GM19023 (cell line): ENCODE results near the gene DNAH10.

Source experiments
- ATAC-seq: cut with Tn5 transposase; IDR thresholded peaks from one replicate; pipeline ENCODE4 v1.9.1; 2021; ENCODE audit warnings: mild to moderate bottlenecking, moderate library complexity; ENCODE audit not compliant: unreplicated experiment

The DNAH10 gene

DNA sequence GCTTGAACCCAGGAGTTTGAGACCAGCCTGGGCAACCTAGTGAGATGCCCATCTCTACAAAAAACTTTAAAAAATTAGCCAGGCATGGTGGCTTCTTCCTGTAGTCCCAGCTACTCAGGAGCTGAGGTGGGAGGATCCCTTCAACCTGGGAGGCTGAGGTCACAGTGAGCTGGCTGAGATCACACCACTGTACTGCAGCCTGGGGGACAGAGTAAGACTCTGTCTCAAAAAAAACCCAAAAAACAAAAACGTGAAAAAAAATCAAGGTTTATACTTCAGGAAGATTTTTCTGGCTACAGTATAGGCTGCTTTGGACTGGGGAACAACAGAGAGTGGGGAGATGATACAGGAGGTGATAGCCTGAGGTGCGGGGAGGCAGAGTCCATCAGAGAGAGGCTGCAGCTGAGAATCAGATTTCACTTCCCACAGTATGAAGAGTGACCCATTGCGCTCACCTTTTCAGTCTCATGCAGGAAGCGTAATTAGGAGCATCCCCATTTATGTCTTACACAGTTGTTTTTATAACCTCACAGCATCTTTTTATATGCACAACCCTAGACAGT is 28.9 kb downstream of the DNAH10 start:
- no peak for ATAC-seq

DNA sequence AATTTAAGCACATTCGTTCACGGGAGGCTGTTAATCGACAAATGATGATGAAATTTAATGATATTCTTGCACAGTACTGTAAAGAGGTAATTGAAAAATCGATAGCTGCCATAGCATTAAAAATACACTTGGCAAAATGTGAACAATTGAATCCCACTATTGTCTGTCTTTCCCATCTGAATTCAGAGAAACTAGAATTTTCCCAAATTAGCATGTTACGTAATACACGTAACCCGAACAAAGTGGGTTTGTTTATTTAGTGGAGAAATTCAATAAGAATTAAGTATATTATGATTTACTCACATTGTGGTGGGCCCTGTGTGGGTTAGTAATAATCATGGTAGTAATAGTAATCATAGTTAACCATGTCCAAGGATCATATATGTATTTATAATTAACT is 31.9 kb downstream of the DNAH10 start:
- ATAC-seq, result no peak

- no peak for ATAC-seq
Observed at GRCh38 chr12:123798518-123798917, 36.4 kb downstream of the DNAH10 start.

- ATAC-seq, result no peak
Observed at GRCh38 chr12:123799227-123799626, 37.1 kb downstream of the DNAH10 start.

DNA sequence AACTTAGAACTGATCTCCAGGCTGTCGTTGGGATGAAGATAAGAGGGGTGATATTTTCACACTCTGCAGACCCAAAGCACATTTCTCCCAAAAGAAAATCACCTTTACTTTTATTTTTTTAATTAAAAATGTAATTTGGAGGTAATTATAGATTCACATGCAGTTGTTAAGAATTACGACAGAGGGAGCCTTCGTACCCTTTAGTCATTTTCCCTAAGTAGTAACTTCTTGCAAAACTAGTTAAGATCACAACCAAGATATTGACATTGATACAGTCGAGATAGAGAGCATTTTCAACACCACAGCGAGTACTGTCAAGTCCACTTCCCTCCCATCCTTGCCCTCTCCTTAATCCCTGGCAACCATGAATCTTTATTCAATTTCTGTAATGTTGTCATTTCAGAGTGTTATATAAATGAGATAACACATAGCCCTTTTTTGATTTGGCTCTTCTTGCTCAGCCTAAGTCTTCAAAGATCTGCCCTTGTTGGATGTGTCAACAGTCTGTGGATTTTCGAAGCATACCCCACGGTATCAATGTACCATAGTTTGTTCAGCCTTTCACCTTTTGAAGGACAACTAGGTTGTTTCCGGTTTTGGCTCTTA is 39.6 kb downstream of the DNAH10 start:
- ATAC-seq, result no peak

- no peak for ATAC-seq
Observed at GRCh38 chr12:123805173-123805572, 43.1 kb downstream of the DNAH10 start.

- no peak for ATAC-seq
Observed at GRCh38 chr12:123807002-123807401, 44.9 kb downstream of the DNAH10 start.

- no peak for ATAC-seq
Observed at GRCh38 chr12:123807670-123808069, 45.6 kb downstream of the DNAH10 start.

DNA sequence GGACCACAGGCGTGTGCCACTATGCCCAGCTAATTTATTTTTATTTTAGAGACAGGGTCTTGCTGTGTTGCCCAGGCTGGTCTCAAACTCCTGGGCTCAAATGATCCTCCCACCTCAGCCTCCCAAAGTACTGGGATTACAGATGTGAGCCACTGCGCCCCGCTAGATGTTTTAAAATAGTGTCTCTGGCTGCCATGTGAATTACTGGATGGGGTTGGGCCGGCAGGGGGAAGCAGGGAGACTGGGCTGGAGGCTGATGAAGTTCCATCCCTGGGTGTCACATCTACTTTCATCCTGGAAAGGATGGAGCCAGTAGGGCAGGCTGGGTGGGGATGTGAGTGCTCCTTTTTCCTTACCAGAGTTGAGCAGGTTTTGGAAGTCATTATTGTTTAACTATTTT is 46.1 kb downstream of the DNAH10 start:
- no peak for ATAC-seq

GRCh38 chr12:123813349-123813748 is 51.2 kb downstream of the DNAH10 start:
- no peak for ATAC-seq

DNA sequence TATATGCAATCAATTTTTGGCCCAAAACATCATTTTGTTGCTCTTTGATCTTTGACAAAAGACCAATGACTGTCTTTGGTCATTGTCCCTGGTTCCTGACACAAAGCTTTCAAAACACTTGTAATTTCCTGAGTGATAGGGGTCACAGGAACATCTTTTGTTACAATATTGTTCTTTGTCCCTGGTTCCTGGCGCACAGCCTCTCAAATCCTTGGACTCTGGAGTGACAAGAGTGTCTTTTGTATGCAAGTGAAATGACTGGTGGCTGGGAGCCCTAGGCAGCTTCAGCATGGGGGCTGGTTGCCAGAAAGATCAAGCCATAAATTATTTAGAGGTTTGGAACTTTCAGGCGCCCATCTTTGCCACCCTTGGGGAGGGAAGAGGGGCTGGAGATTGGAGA is 53.9 kb downstream of the DNAH10 start:
- no peak for ATAC-seq

- no peak for ATAC-seq
Observed at GRCh38 chr12:123816896-123817537, 54.9 kb downstream of the DNAH10 start.

DNA sequence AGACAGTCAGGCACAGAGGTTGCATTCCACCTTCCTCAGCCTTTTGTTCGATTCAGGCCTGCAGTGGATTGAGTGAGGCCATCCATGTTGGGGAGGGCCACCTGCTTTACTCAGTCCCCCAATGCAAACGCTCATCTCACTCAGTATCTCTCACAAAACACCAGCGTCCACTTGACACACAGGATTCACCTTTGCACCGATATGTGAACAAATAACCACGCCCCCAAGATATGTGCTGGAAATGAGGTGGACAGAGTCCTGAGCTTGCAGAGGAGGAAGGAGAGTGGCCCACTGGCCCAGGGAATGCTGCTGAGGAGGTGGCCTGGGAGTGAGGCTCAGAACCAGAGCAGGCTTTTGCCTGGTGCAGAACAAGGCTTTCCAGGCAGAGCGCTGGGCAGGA is 60.7 kb downstream of the DNAH10 start:
- ATAC-seq, result no peak

DNA sequence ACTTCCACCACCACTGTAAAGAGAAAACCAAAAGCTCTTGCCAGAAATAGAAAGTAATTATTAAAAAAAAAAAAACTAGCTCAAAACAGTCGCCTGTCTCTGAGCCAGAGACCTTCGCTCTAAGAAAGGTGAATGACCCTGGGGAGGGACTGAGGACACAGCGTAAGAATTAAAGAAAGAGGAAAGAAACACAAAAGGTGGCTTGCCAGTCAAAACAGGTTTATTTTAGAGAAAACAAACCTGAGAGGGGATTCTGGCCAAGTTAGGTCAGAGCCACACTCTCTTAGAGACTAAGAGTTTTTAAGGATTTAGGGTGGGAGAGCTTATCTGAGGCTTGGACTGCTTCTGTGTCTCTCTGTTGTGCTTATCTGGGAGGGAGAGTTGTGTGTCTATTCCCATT is 66.0 kb downstream of the DNAH10 start:
- ATAC-seq, result no peak

GRCh38 chr12:123828854-123829547 is 66.9 kb downstream of the DNAH10 start:
- no peak for ATAC-seq

- no peak for ATAC-seq
Observed at GRCh38 chr12:123829561-123829960, 67.5 kb downstream of the DNAH10 start.

GRCh38 chr12:123830675-123831074 is 68.6 kb downstream of the DNAH10 start:
- ATAC-seq, result no peak

- no peak for ATAC-seq
Observed at GRCh38 chr12:123832052-123832451, 70.0 kb downstream of the DNAH10 start.

- ATAC-seq, result no peak
Observed at GRCh38 chr12:123833830-123834229, 71.7 kb downstream of the DNAH10 start.

DNA sequence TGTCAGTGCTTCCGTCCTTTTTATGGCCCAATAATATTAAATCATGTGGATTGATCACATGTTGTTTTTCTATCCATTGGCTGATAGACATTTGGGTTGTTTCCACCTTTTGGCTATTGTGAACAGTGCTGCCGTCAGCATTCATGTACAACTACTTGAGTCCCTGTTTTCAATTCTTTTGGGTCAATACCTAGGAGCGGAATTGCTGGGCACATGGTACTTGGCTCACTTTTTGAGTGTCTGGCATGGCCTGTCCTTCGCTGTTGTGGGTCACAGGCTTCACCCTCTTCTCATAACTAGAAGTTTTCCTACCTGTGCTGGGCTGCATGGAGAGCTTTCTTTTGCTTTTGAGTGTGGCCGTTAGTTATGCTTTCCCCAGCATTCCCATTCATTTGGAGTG is 72.7 kb downstream of the DNAH10 start:
- ATAC-seq, result no peak

GRCh38 chr12:123836292-123836691 is 74.2 kb downstream of the DNAH10 start:
- ATAC-seq, result no peak

DNA sequence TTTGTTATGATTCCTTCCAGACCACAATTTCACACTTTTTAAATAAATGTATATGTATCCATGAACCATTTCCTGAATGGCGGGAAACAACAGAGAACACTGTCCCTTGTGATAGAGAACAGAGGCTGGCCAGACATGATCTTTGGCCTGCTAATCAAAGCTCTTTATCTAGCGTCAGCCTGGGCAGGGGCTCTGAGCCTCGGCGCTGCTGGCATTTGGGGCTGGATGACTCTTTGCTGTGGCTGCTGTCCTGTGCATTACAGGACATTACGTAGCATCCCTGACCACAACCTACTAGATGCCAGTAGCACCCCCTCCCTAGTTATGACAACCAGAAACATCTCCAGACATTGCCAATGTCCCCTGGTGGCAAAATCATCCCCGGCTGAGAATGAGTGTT is 77.7 kb downstream of the DNAH10 start:
- ATAC-seq, result no peak
